Heart right ventricle (tissue), 16 donors: ENCODE data around the gene PIWIL1. TPM values are rescaled to one million over a fixed set of nuclear protein-coding genes. Genes with fewer than 3 reads are reported as not detected.

Experiments
- ATAC-seq, 8 donors: fragments of 200-7000 bp; cut with Tn5 transposase; one replicate each; pipeline ENCODE4 v1.9.1; 2020; ENCODE audit warnings: mild to moderate bottlenecking in 8 of 8, moderate library complexity in 8 of 8, moderate number of reproducible peaks in 1 of 8
- DNase-seq, 2 donors: peaks; one replicate each; pipeline ENCODE4 v3.0.0-alpha.2; 2020
- H3K27ac ChIP-seq, 10 donors: fragments of 200-600 bp; sonication (generic) in 2 of 10; one replicate each; pipeline versions ENCODE4 v1.5.0 to v1.8.0; 2020 to 2022; ENCODE audit warnings: mild to moderate bottlenecking in 3 of 10
- H3K27me3 ChIP-seq, 7 donors: fragments of 200-600 bp; one replicate each; pipeline ENCODE4 v1.8.0; 2021 to 2022; ENCODE audit warnings: mild to moderate bottlenecking in 2 of 7
- H3K36me3 ChIP-seq, 9 donors: fragments of 200-600 bp; sonication (generic) in 1 of 9; one replicate each; pipeline versions ENCODE4 v1.5.0 to v1.8.0; 2020 to 2022; ENCODE audit warnings: mild to moderate bottlenecking in 2 of 9
- H3K4me1 ChIP-seq, 9 donors: fragments of 200-600 bp; sonication (generic) in 1 of 9; one replicate each; pipeline versions ENCODE4 v1.5.0 to v1.8.0; 2020 to 2022; ENCODE audit warnings: mild to moderate bottlenecking in 4 of 9
- H3K4me3 ChIP-seq, 10 donors: fragments of 200-600 bp; sonication (generic) in 2 of 10; one replicate each; pipeline versions ENCODE4 v1.5.0 to v1.8.0; 2020 to 2022; ENCODE audit warnings: mild to moderate bottlenecking in 7 of 10, moderate library complexity in 2 of 10
- H3K9me3 ChIP-seq, 11 donors: fragments of 200-600 bp in 10 of 11; sonication (generic) in 2 of 11; one replicate each; pipeline versions ENCODE4 v1.5.0 to v1.8.0; 2013 to 2022; ENCODE audit warnings: mild to moderate bottlenecking in 2 of 11, control low read depth in 1 of 11, moderate library complexity in 1 of 11
- WGBS, 2 donors: extraction: QIAGEN DNeasy Blood & Tissue Kit; methylation state at CpG; one replicate each; pipeline ENCODE4 v1.1.7; 2013; ENCODE audit warnings: inconsistent platforms in 1 of 2; 5-methylcytosine and 5-hydroxymethylcytosine counted together
- intact Hi-C, 10 donors: fragments of 100-400 bp; cut with DNase I; formaldehyde crosslinking; loops; one replicate each; pipeline versions ENCODE4 v1.11.1 to v1.14.2; 2022
- polyA plus RNA-seq, 2 donors: library from polyadenylated mRNA; stranded (reverse); fragments of 200-250 nt; gene quantifications; one replicate each; pipeline ENCODE4 v1.2.3, GENCODE V29; 2013
- total RNA-seq, 10 donors: library from RNA; stranded (reverse); fragmentation: NEBNext Ultra II Directional in 3 of 10; extraction: Animal tissue kit (Norgen Biotek cat#: 25700) in 3 of 10; gene quantifications; one replicate each; pipeline versions ENCODE4 v1.2.1 to v1.2.4, GENCODE V29; 2021 to 2023
- TF ChIP-seq, protein P1 (sequence below), 9 donors: fragments of 200-600 bp; sonication (generic) in 2 of 9; IDR thresholded peaks; one replicate each; pipeline versions ENCODE4 v1.5.0 to v1.8.0; 2021 to 2022; ENCODE audit warnings: antibody characterized with exemption in 9 of 9, mild to moderate bottlenecking in 5 of 9, moderate library complexity in 1 of 9
- donor health status: Arrhythmogenic right ventricular cardiomyopathy.
- donor health status: ischemic (EF 13 %, LVEDD 7.1; RV severe dilation, severe dysfunction).
- donor health status: healthy with polysubstance abuse.
- donor health status: DM: no; HTN: yes; CAD: no.
- donor health status: DM: no; HTN: no; CAD: no.
- donor health status: ischemic (EF 25% LVEDD 6.9; RV normal size, moderate dysfunction).
- donor health status: ischemic (EF 25% LVEDD 5.7; RV mildly dilated, moderate dysfunction).
- donor health status: healthy.
- donor health status: DM: yes; HTN: yes; CAD: no.
- donor health status: Ischemic cardiomyopathy.
- donor health status: ischemic (EF 35%, LVEDD 5.7; RV mildly dilated, moderate dysfunction).
- donor health status: nonischemic (EF 11% LVEDD 7.7; RV severe dilation, severe dysfunction).
- donor health status: DM: yes; HTN: yes; CAD: no.
- donor health status: PGD.
- donor health status: ischemic (EF 29% LVEDD 5.4; RV normal size, mild dysfunction).
- donor health status: nonischemic (EF 23%, LVEDD 6.1; RV moderate dilation, normal function).

Gene PIWIL1
- total and polyA plus RNA-seq, 12 donors, result 0.01 TPM; not detected in 11

GRCh38 chr12:130316251-130316650, 21.4 kb upstream of the PIWIL1 start:
- peaks cover 0 to 5% (median 0%) of the 10 kb centered on the region in 11 donors for H3K9me3 ChIP-seq
- DNase-seq (no peak), ATAC-seq (no peak)
- 86 to 87% methylated on average over 3 of the region's 3 CpGs for WGBS, 2 donors
- intact Hi-C loops, result no loop called here
- no peaks in the 10 kb centered on the region for H3K36me3 ChIP-seq
- H3K4me1 ChIP-seq, result peaks cover 0 to 4% (median 0%) of the 10 kb centered on the region in 9 donors
- TF ChIP-seq, protein P1, sequence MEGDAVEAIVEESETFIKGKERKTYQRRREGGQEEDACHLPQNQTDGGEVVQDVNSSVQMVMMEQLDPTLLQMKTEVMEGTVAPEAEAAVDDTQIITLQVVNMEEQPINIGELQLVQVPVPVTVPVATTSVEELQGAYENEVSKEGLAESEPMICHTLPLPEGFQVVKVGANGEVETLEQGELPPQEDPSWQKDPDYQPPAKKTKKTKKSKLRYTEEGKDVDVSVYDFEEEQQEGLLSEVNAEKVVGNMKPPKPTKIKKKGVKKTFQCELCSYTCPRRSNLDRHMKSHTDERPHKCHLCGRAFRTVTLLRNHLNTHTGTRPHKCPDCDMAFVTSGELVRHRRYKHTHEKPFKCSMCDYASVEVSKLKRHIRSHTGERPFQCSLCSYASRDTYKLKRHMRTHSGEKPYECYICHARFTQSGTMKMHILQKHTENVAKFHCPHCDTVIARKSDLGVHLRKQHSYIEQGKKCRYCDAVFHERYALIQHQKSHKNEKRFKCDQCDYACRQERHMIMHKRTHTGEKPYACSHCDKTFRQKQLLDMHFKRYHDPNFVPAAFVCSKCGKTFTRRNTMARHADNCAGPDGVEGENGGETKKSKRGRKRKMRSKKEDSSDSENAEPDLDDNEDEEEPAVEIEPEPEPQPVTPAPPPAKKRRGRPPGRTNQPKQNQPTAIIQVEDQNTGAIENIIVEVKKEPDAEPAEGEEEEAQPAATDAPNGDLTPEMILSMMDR (IDR thresholded peaks at IDR 0.05), result no peak
- H3K27ac ChIP-seq, result no peak overlapping the region
- no peak overlapping the region for H3K4me3 ChIP-seq
- H3K27me3 ChIP-seq, result peaks cover 0 to 15% (median 11%) of the 10 kb centered on the region in 7 donors

DNA sequence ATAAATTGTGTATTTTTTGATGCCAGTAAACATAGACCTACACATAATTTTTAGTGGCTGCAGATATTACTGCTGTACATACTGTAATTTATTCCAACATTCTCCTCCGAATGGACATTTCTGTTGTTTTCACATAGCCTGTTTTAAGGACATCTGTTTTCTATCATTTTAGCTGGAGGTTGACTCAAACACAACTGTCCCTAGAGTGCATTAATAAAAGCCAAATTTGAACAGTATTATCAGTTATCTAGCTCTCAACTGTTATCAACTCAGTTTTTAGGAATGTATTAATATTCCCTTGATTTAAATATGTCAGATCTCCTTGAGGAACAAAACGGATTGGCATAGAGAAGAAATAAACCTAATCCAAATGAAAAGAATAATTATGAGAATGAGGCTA, 17.2 kb upstream of the PIWIL1 start:
- Histone ChIP-seq H3K27ac (no peak overlapping the region), H3K9me3 (peaks cover 0 to 7% (median 0%) of the 10 kb centered on the region in 11 donors), H3K27me3 (peaks cover 0 to 14% (median 9%) of the 10 kb centered on the region in 7 donors), H3K4me3 (no peak overlapping the region), H3K36me3 (no peaks in the 10 kb centered on the region), H3K4me1 (peaks cover 0 to 4% (median 0%) of the 10 kb centered on the region in 9 donors)
- TF ChIP-seq, protein P1 (IDR thresholded peaks at IDR 0.05), result no peak
- intact Hi-C loops, result no loop called here
- DNase-seq (no peak), ATAC-seq (no peak)
- 55 to 71% methylated on average over 2 of the region's 2 CpGs for WGBS, 2 donors

DNA sequence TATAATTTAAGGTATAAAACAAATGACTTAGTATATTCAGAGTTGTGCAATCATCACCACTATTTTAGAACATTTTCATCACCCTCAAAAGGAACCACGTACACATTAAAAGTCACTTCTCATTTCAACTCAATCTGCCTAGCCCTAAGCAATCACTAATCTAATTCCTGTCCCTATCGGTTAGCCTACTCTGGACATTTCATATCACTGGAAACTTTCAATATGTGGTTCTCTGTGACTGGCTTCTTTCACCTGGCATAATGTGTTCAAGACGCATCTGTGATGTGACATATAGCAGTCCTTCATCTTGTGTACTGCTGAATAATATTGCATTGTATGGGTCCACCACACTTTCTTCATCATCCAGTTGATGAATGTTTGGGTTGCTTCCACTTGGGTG, 15.4 kb upstream of the PIWIL1 start:
- intact Hi-C loops, result no loop called here
- peaks cover 0 to 10% (median 0%) of the 10 kb centered on the region in 11 donors for H3K9me3 ChIP-seq
- ATAC-seq (no peak), DNase-seq (no peak)
- H3K27me3 ChIP-seq, result peaks cover 0 to 28% (median 11%) of the 10 kb centered on the region in 7 donors
- 69 to 77% methylated on average over 3 of the region's 3 CpGs for WGBS, 2 donors
- H3K4me1 ChIP-seq, result peaks cover 0 to 2% (median 0%) of the 10 kb centered on the region in 9 donors
- H3K27ac ChIP-seq, result no peak overlapping the region
- H3K36me3 ChIP-seq, result no peaks in the 10 kb centered on the region
- TF ChIP-seq, protein P1 (IDR thresholded peaks at IDR 0.05), result no peak
- H3K4me3 ChIP-seq, result no peak overlapping the region

DNA sequence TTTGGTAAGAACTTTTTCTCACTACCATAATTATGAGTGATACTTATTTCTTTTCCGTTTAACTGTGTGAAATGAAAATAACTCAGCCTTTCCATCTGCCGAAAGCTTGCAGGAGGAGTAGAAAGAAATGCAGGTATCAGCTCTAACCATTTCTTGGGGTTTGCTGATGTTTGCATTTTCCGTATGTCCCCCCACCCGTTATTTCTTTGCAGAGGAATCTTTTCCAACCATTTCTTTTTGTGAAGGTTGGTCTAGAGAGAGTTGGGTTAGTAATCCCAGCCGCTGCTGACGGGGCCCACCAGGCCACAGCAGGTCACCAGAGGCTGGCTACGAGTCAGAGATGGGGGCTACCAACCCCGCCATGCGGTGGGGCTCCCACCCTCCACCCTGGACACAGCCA, 7.0 kb upstream of the PIWIL1 start:
- peaks cover 0 to under 1% (median 0%) of the 10 kb centered on the region in 11 donors for H3K9me3 ChIP-seq
- WGBS, 2 donors, result 81 to 84% methylated on average over 9 of the region's 9 CpGs
- DNase-seq, result no peak
- intact Hi-C loops, result loop anchor here in 2 of 10 donors (5.0 kb wide), 2 partner anchors 278 to 283 kb away; no protein-coding TSS in a partner anchor
- TF ChIP-seq, protein P1 (IDR thresholded peaks at IDR 0.05), result no peak
- H3K27ac ChIP-seq, result no peak overlapping the region
- H3K4me1 ChIP-seq, result no peaks in the 10 kb centered on the region
- no peak overlapping the region for H3K4me3 ChIP-seq
- peaks cover 0 to 56% (median 21%) of the 10 kb centered on the region in 7 donors for H3K27me3 ChIP-seq
- H3K36me3 ChIP-seq, result no peaks in the 10 kb centered on the region
- no peak for ATAC-seq
